ENCODE data around the gene LRRC75A.

GRCh38 chr17:16511593-16511992, 19.6 kb upstream of the LRRC75A start:
- TF ChIP-seq CTCF (optimal IDR thresholded peaks at IDR 0.05 in 1 of 3, IDR thresholded peaks at IDR 0.05 in 1 of 3, conservative IDR thresholded peaks at IDR 0.05 in 1 of 3; ENCODE audit: extremely low read depth in 1 of 3, insufficient read depth in 2 of 3, low read length in 3 of 3): no peak
- no peak for TF ChIP-seq EZH2 (IDR thresholded peaks at IDR 0.05; ENCODE audit: low read length)

All from keratinocyte (primary cell).